ENCODE data around the gene ME3.

GRCh38 chr11:86676010-86676409 lies 3.6 kb upstream of the ME3 start:
- TF ChIP-seq POLR2A (IDR thresholded peaks at IDR 0.05) (no peak), CTCF (IDR thresholded peaks at IDR 0.05) (no peak)

Data from Peyer's patch (tissue), 4 donors.